Measurements from ENCODE around the gene IDH2. TPM values are rescaled to one million over a fixed set of nuclear protein-coding genes. Genes with fewer than 3 reads are reported as not detected.

Gene IDH2
- total RNA-seq, 1 donor from 2014 or later: 185 TPM

DNA sequence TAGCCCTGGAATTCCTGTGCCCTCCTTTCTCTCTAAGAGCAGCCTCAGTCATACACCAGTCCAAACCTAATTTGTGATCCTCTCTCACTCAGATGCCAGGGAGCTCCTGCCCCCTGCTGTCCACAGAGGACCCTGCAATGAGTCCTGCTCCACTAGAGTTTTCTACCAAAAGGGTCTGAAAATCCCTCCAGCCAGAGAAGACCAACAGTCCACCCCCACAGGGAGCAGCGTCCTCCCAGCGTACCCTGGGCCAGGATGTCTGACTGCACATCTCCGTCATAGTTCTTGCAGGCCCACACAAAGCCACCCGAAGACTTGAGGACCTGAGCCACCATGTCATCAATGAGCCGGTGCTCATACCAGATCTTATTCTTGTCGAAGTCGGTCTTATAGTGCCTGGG, 15.4 kb downstream of the IDH2 start:
- Histone ChIP-seq H3K4me3 (ENCODE audit: low read length in 3 of 3) (no peak overlapping the region), H3K36me3 (ENCODE audit: control insufficient read depth in 3 of 3, insufficient read depth in 3 of 3, low read length in 3 of 3) (peaks cover 79 to 84% (median 80%) of the 10 kb centered on the region in 3 donors), H3K9me3 (ENCODE audit: control insufficient read depth in 3 of 3, low read length in 3 of 3) (no peaks in the 10 kb centered on the region), H3K4me1 (ENCODE audit: control insufficient read depth in 3 of 3, insufficient read depth in 3 of 3, low read length in 3 of 3) (peaks cover 9 to 29% (median 14%) of the 10 kb centered on the region in 3 donors), H3K27me3 (ENCODE audit: control insufficient read depth in 3 of 3, insufficient read depth in 3 of 3, low read length in 3 of 3) (no peaks in the 10 kb centered on the region), H3K9ac (ENCODE audit: low read depth in 1 of 3, low read length in 3 of 3) (no peak overlapping the region), H3K27ac (ENCODE audit: low read depth, low read length) (no peak overlapping the region)

DNA sequence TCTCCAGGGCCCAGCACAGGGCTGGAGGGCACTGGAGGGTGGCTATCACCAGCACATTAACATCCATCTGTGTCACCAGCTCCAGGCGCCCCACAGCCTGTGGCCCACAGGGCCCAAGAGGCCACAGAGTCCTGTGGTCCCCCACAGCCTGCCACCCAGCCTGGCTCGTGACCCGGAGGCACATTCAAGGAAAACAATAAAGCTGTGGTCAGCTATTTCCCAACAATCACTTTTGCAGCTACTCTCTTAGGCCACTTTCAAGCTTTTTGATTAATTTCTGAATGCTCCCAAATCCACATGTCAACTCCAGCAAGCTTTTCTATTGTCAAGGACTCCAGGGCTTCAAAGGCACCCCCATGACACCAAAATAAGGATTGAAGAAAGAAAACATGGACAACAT, 16.7 kb downstream of the IDH2 start:
- Histone ChIP-seq H3K9me3 (ENCODE audit: control insufficient read depth in 3 of 3, low read length in 3 of 3) (no peaks in the 10 kb centered on the region), H3K27ac (ENCODE audit: low read depth, low read length) (no peak overlapping the region), H3K36me3 (ENCODE audit: control insufficient read depth in 3 of 3, insufficient read depth in 3 of 3, low read length in 3 of 3) (peaks cover 80 to 88% (median 82%) of the 10 kb centered on the region in 3 donors), H3K9ac (ENCODE audit: low read depth in 1 of 3, low read length in 3 of 3) (no peak overlapping the region), H3K4me3 (ENCODE audit: low read length in 3 of 3) (no peak overlapping the region), H3K27me3 (ENCODE audit: control insufficient read depth in 3 of 3, insufficient read depth in 3 of 3, low read length in 3 of 3) (no peaks in the 10 kb centered on the region), H3K4me1 (ENCODE audit: control insufficient read depth in 3 of 3, insufficient read depth in 3 of 3, low read length in 3 of 3) (peaks cover 6 to 16% (median 6%) of the 10 kb centered on the region in 3 donors)

DNA sequence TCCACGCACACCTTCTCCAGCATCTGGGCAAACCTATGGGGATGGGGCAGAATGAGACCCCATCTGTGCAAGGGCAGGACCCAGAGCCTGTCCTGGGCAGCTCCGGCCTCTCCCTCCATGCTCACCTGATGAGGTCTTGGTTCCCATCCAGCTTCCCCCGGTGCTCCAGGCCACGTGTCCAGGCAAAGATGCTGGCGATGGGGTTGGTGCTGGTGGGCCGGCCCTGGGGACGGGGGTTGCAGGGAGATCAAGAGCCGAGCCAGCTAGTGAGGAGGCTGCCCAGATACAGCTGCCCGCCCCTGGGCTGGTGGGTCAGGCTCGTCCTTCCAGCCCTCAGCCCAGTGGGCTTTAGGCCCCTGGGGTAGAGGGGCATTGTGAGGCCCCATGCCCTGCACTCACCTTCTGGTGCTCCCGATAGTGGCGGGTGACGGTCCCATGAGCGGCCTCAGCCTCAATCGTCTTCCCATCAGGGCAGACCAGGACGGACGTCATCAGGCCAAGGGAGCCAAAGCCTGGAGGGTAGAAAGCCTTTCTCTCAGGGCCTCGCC, 17.3 kb downstream of the IDH2 start:
- H3K27ac ChIP-seq (ENCODE audit: low read depth, low read length): no peak overlapping the region
- H3K4me1 ChIP-seq (ENCODE audit: control insufficient read depth in 3 of 3, insufficient read depth in 3 of 3, low read length in 3 of 3): peaks cover 3 to 10% (median 3%) of the 10 kb centered on the region in 3 donors
- peak overlapping the region in 1 of 3 donors; percentile 33 for H3K9ac ChIP-seq (ENCODE audit: low read depth in 1 of 3, low read length in 3 of 3)
- no peak overlapping the region for H3K4me3 ChIP-seq (ENCODE audit: low read length in 3 of 3)
- no peaks in the 10 kb centered on the region for H3K9me3 ChIP-seq (ENCODE audit: control insufficient read depth in 3 of 3, low read length in 3 of 3)
- H3K36me3 ChIP-seq (ENCODE audit: control insufficient read depth in 3 of 3, insufficient read depth in 3 of 3, low read length in 3 of 3): peaks cover 80 to 87% (median 80%) of the 10 kb centered on the region in 3 donors
- H3K27me3 ChIP-seq (ENCODE audit: control insufficient read depth in 3 of 3, insufficient read depth in 3 of 3, low read length in 3 of 3): no peaks in the 10 kb centered on the region

DNA sequence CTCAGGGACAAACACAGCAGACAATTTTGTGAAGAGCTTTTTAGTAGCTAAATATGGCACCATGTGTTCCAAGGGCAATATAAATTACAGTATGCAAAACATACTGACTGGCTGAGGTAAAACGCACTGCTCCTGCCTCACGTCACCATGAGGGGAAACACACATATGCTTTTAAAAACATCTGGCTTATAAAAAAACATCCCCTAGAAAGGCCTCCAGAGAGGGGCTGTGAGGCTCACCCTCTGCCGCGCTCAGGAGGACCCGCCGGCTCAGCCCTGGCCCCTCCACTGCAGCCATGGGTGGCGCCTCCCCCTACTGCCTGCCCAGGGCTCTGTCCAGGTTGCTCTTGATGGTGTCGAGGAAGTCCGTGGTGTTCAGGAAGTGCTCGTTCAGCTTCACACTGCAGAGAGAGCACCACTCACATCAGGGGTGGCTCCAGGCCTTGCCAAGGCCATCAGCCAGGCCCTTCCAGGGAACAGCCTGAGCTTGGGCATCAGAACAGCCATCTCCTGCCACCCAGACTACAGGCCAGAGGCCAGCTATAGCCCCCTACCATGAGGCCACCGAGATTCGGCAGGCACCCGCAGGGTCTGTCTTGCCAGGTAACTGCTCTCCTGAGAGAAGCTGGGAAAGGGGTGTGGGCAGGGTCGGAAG, 18.2 kb downstream of the IDH2 start:
- no peaks in the 10 kb centered on the region for H3K9me3 ChIP-seq (ENCODE audit: control insufficient read depth in 3 of 3, low read length in 3 of 3)
- no peak overlapping the region for H3K27ac ChIP-seq (ENCODE audit: low read depth, low read length)
- peak overlapping the region in 1 of 3 donors; percentile 8 for H3K9ac ChIP-seq (ENCODE audit: low read depth in 1 of 3, low read length in 3 of 3)
- H3K36me3 ChIP-seq (ENCODE audit: control insufficient read depth in 3 of 3, insufficient read depth in 3 of 3, low read length in 3 of 3): peaks cover 78 to 86% (median 79%) of the 10 kb centered on the region in 3 donors
- H3K27me3 ChIP-seq (ENCODE audit: control insufficient read depth in 3 of 3, insufficient read depth in 3 of 3, low read length in 3 of 3): no peaks in the 10 kb centered on the region
- H3K4me1 ChIP-seq (ENCODE audit: control insufficient read depth in 3 of 3, insufficient read depth in 3 of 3, low read length in 3 of 3): peaks cover 0 to 5% (median 0%) of the 10 kb centered on the region in 3 donors
- no peak overlapping the region for H3K4me3 ChIP-seq (ENCODE audit: low read length in 3 of 3)

DNA sequence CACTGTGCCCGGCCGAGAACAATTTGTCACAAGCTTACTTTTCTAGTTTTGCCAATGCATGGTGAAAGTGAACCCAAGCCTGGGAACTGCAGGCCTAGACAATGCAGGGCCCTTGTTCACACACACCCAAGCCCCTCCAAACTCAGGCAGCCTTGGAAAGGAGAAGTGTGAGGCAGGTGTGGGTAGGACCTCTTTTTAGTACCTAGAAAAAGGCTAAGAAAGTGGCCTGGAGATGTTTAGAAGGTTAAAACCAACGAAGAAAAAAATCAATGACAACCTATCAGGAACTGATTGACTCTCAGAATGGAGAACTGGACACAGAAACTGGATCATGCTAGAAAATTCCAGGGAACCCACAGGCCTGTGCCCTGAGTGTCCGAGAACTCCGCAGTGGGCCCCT, 18.8 kb downstream of the IDH2 start:
- H3K27ac ChIP-seq (ENCODE audit: low read depth, low read length): no peak overlapping the region
- H3K36me3 ChIP-seq (ENCODE audit: control insufficient read depth in 3 of 3, insufficient read depth in 3 of 3, low read length in 3 of 3): peaks cover 78 to 84% (median 80%) of the 10 kb centered on the region in 3 donors
- H3K4me3 ChIP-seq (ENCODE audit: low read length in 3 of 3): no peak overlapping the region

DNA sequence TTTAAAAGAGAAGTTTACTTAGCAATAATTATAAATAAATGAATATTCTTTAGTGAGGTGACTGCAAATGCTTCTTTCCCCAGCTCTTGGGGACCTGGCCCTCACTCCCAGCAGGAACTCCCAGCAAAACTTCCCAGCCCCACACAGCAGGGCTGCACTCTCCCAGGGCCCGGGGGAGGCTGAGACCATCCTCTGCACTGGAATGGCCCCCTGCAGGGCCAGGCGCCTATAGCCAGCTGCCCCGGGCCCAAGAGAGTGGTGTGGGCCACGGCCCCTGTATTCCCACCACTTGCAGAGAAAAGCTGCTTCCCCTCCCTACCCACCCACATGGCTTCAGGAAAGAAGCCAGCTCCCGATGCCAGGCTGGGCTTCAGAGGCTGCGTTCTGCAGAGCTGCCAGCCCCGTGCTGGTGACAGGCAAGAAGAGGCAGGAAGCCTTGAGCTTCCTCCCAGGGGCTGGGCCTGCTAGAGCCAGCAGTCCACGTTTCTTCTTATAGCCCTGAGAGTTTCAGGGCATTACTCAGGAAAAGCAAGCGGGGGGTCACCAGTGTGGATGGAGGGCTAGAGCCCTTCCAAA, 20.0 kb downstream of the IDH2 start:
- Histone ChIP-seq H3K4me1 (ENCODE audit: control insufficient read depth in 3 of 3, insufficient read depth in 3 of 3, low read length in 3 of 3) (peaks cover 0 to 3% (median 0%) of the 10 kb centered on the region in 3 donors), H3K9ac (ENCODE audit: low read depth in 1 of 3, low read length in 3 of 3) (no peak overlapping the region), H3K27ac (ENCODE audit: low read depth, low read length) (no peak overlapping the region), H3K4me3 (ENCODE audit: low read length in 3 of 3) (no peak overlapping the region), H3K36me3 (ENCODE audit: control insufficient read depth in 3 of 3, insufficient read depth in 3 of 3, low read length in 3 of 3) (peaks cover 66 to 78% (median 77%) of the 10 kb centered on the region in 3 donors), H3K9me3 (ENCODE audit: control insufficient read depth in 3 of 3, low read length in 3 of 3) (no peaks in the 10 kb centered on the region), H3K27me3 (ENCODE audit: control insufficient read depth in 3 of 3, insufficient read depth in 3 of 3, low read length in 3 of 3) (no peaks in the 10 kb centered on the region)

More for the DNA sequence above, 18.8 kb downstream of the IDH2 start:
- Histone ChIP-seq H3K9ac (ENCODE audit: low read depth in 1 of 3, low read length in 3 of 3) (peak overlapping the region in 2 of 3 donors; percentile 8 to 33), H3K9me3 (ENCODE audit: control insufficient read depth in 3 of 3, low read length in 3 of 3) (no peaks in the 10 kb centered on the region), H3K4me1 (ENCODE audit: control insufficient read depth in 3 of 3, insufficient read depth in 3 of 3, low read length in 3 of 3) (peaks cover 0 to 5% (median 0%) of the 10 kb centered on the region in 3 donors), H3K27me3 (ENCODE audit: control insufficient read depth in 3 of 3, insufficient read depth in 3 of 3, low read length in 3 of 3) (no peaks in the 10 kb centered on the region)

DNA sequence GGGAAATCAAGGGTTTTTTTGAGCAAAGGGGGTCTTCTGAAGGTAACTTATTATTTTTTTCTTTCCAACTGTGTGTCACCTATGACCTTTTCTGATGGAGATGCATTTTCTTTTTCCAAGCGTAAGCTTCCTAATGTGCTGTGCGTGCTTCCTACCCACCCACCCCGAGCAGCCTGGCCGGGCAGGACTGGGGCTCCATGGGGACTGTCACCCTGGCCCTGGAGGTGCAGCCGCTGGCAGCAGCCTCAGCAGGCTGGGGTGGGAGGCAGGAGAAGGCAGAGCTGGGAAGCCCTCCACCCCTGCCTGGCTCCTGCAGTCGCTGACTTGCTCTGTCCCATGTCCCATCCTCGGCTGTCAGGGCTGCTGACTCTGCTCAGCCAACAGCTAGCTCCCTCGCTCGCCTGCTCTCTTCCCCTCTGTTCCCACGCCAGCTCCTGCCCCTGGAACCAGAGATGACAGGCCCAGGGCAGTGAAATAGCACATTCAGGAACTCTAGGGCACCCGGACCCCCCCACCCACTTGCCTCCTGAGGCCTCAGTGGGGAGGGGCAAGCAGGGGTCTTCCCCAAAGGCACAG, 21.4 kb downstream of the IDH2 start:
- H3K27me3 ChIP-seq (ENCODE audit: control insufficient read depth in 3 of 3, insufficient read depth in 3 of 3, low read length in 3 of 3): no peaks in the 10 kb centered on the region
- no peak overlapping the region for H3K27ac ChIP-seq (ENCODE audit: low read depth, low read length)
- H3K36me3 ChIP-seq (ENCODE audit: control insufficient read depth in 3 of 3, insufficient read depth in 3 of 3, low read length in 3 of 3): peaks cover 59 to 67% (median 65%) of the 10 kb centered on the region in 3 donors
- H3K4me3 ChIP-seq (ENCODE audit: low read length in 3 of 3): no peak overlapping the region
- H3K4me1 ChIP-seq (ENCODE audit: control insufficient read depth in 3 of 3, insufficient read depth in 3 of 3, low read length in 3 of 3): peaks cover 4 to 8% (median 6%) of the 10 kb centered on the region in 3 donors
- H3K9ac ChIP-seq (ENCODE audit: low read depth in 1 of 3, low read length in 3 of 3): no peak overlapping the region
- no peaks in the 10 kb centered on the region for H3K9me3 ChIP-seq (ENCODE audit: control insufficient read depth in 3 of 3, low read length in 3 of 3)

DNA sequence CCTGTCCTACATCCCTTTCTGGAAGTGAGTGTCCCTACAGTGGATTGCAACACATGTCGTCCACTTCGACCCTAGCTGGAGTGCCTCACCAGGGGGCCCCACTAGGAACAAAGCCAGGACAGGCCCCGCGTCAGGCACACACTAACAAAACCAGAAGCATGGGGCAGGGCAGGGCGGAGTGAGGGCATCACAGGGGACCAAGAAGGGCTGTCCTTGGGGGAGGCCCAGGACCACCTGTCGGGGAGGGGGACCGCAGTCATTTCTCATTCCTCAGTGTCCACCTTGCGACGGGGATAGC, 21.9 kb downstream of the IDH2 start:
- H3K4me3 ChIP-seq (ENCODE audit: low read length in 3 of 3): no peak overlapping the region
- peaks cover 54 to 62% (median 60%) of the 10 kb centered on the region in 3 donors for H3K36me3 ChIP-seq (ENCODE audit: control insufficient read depth in 3 of 3, insufficient read depth in 3 of 3, low read length in 3 of 3)
- H3K9ac ChIP-seq (ENCODE audit: low read depth in 1 of 3, low read length in 3 of 3): no peak overlapping the region
- H3K4me1 ChIP-seq (ENCODE audit: control insufficient read depth in 3 of 3, insufficient read depth in 3 of 3, low read length in 3 of 3): peaks cover 9 to 13% (median 10%) of the 10 kb centered on the region in 3 donors
- H3K27ac ChIP-seq (ENCODE audit: low read depth, low read length): no peak overlapping the region
- no peaks in the 10 kb centered on the region for H3K9me3 ChIP-seq (ENCODE audit: control insufficient read depth in 3 of 3, low read length in 3 of 3)
- H3K27me3 ChIP-seq (ENCODE audit: control insufficient read depth in 3 of 3, insufficient read depth in 3 of 3, low read length in 3 of 3): no peaks in the 10 kb centered on the region

DNA sequence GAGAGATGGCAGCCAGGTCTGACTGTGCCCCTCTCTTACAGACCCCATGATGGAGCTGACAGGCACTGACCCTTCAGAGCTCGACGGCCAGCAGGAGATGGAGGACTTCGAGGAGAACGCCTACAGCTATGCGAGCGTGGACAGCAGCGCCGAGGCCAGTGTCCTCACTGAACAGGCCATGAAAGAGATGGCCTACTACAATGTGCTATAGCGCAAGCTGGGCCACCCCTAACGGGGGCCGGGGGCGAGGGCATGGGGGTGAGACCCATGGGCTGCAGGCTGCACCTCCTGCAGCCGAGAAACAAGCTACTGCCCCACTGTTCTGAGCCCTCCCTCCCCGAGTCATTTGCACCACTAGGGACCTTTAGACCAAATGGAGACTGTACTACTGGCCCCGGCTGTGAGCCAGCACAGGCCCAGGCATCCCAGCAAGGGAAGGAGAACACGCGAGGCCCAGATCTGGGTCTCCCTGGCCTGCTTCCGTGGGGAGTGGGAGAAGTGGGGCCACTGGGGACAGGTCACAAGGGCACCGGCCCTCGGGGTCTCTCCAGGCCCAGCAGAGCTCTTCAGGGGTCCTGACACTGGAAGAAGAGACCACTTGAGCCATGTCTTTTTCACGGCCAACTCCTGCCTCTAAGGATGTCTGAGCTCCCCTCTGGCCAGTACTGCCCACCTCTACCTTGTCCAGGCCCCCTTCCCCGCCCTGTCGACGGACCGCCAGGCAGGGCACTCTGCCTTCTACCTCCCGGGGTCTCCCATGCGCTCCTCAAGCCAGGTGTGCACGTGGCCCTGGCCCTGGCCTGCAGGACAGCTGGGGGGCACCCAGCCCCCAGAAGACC, 22.4 kb downstream of the IDH2 start:
- Histone ChIP-seq H3K27me3 (ENCODE audit: control insufficient read depth in 3 of 3, insufficient read depth in 3 of 3, low read length in 3 of 3) (no peaks in the 10 kb centered on the region), H3K27ac (ENCODE audit: low read depth, low read length) (no peak overlapping the region), H3K9me3 (ENCODE audit: control insufficient read depth in 3 of 3, low read length in 3 of 3) (no peaks in the 10 kb centered on the region), H3K4me3 (ENCODE audit: low read length in 3 of 3) (no peak overlapping the region), H3K9ac (ENCODE audit: low read depth in 1 of 3, low read length in 3 of 3) (no peak overlapping the region), H3K36me3 (ENCODE audit: control insufficient read depth in 3 of 3, insufficient read depth in 3 of 3, low read length in 3 of 3) (peaks cover 51 to 56% (median 54%) of the 10 kb centered on the region in 3 donors), H3K4me1 (ENCODE audit: control insufficient read depth in 3 of 3, insufficient read depth in 3 of 3, low read length in 3 of 3) (peaks cover 13 to 18% (median 15%) of the 10 kb centered on the region in 3 donors)
